Stimulated activated CD8-positive, alpha-beta memory T cell treated with anti-CD3 and anti-CD28 coated beads, Interleukin-15, amount 100 ng/mL, for 48 hours (primary cell): ENCODE results near the gene VPREB1.
"Not testable (repeated sequence)": the region's sequence is repeated elsewhere in the genome, so short reads cannot be mapped to it uniquely, and the experiment has no call there.

ENCODE experiments used
- DNase-seq, 2 donors: peaks; one replicate each; pipeline ENCODE4 v3.0.0-alpha.2; 2020; ENCODE audit warnings: low read depth in 2 of 2

VPREB1 gene

GRCh38 chr22:22294641-22295040, 50.1 kb downstream of the VPREB1 start:
- not testable (repeated sequence) for DNase-seq
